ENCODE data around the gene ICOS. TPM values are rescaled to one million over a fixed set of nuclear protein-coding genes. Genes with fewer than 3 reads are reported as not detected.

The ICOS gene
- total RNA-seq, 1 experiment from 2014 or later, result 0.18 TPM

GRCh38 chr2:203997481-203997880 is 60.9 kb downstream of the ICOS start:
- DNase-seq (ENCODE audit: low read depth, low spot score), result no peak
- CTCF ChIA-PET, result no interaction called here
- Histone ChIP-seq H3K4me1 (ENCODE audit: control insufficient read depth, insufficient read depth, low read length) (no peaks in the 10 kb centered on the region), H3K27me3 (ENCODE audit: control insufficient read depth, insufficient read depth, low read length) (peaks cover 3% of the 10 kb centered on the region; the same call in 1 of the 2 replicates), H3K36me3 (ENCODE audit: control insufficient read depth, insufficient read depth, low read length) (no peaks in the 10 kb centered on the region), H3K27ac (ENCODE audit: low read length) (no peak overlapping the region), H3K9me3 (ENCODE audit: control insufficient read depth, insufficient read depth, low read depth, low read length) (no peaks in the 10 kb centered on the region), H3K4me3 (ENCODE audit: low read depth in 2 of 2, low read length in 2 of 2) (no peak overlapping the region)
- ATAC-seq, result no peak
- POLR2A ChIA-PET, result no interaction called here
- intact Hi-C loops (cut with micrococcal nuclease; ENCODE audit: unreplicated experiment), result no loop called here
- in situ Hi-C loops (cut with HindIII; ENCODE audit: low pct_unique_long_range_greater_than_20kb, low sequenced_read_pairs), result no loop called here
- BruUV-seq (replicated peaks), result no TSS peak
- no peak for TF ChIP-seq POLR2AphosphoS5 (IDR thresholded peaks at IDR 0.05; ENCODE audit: low read depth, low read length)
- no peak for TF ChIP-seq TCF7L2 (IDR thresholded peaks at IDR 0.05; ENCODE audit: low read depth, low read length)
- no peak for TF ChIP-seq SIN3A (IDR thresholded peaks at IDR 0.05; ENCODE audit: borderline replicate concordance, insufficient read depth, low read depth, low read length)
- no peak for TF ChIP-seq CTCF (IDR thresholded peaks at IDR 0.05)
- TF ChIP-seq REST (IDR thresholded peaks at IDR 0.05; ENCODE audit: insufficient read depth in 1 of 2, low read depth in 2 of 2, low read length in 1 of 2), result no peak

GRCh38 chr2:203997980-203998809 is 61.6 kb downstream of the ICOS start:
- ChIA-PET CTCF (no interaction called here), POLR2A (no interaction called here)
- Histone ChIP-seq H3K4me3 (ENCODE audit: low read depth in 2 of 2, low read length in 2 of 2) (no peak overlapping the region), H3K27me3 (ENCODE audit: control insufficient read depth, insufficient read depth, low read length) (peaks cover 3% of the 10 kb centered on the region; the same call in 1 of the 2 replicates), H3K36me3 (ENCODE audit: control insufficient read depth, insufficient read depth, low read length) (no peaks in the 10 kb centered on the region), H3K27ac (ENCODE audit: low read length) (no peak overlapping the region), H3K9me3 (ENCODE audit: control insufficient read depth, insufficient read depth, low read depth, low read length) (no peaks in the 10 kb centered on the region), H3K4me1 (ENCODE audit: control insufficient read depth, insufficient read depth, low read length) (no peaks in the 10 kb centered on the region)
- DNase-seq (ENCODE audit: low read depth, low spot score) (no peak), ATAC-seq (no peak)
- no peak for TF ChIP-seq CTCF (IDR thresholded peaks at IDR 0.05)
- TF ChIP-seq TCF7L2 (IDR thresholded peaks at IDR 0.05; ENCODE audit: low read depth, low read length), result no peak
- no peak for TF ChIP-seq SIN3A (IDR thresholded peaks at IDR 0.05; ENCODE audit: borderline replicate concordance, insufficient read depth, low read depth, low read length)
- TF ChIP-seq REST (IDR thresholded peaks at IDR 0.05; ENCODE audit: insufficient read depth in 1 of 2, low read depth in 2 of 2, low read length in 1 of 2), result no peak
- no peak for TF ChIP-seq POLR2AphosphoS5 (IDR thresholded peaks at IDR 0.05; ENCODE audit: low read depth, low read length)
- no TSS peak for BruUV-seq (replicated peaks)
- intact Hi-C loops (cut with micrococcal nuclease; ENCODE audit: unreplicated experiment), result no loop called here
- in situ Hi-C loops (cut with HindIII; ENCODE audit: low pct_unique_long_range_greater_than_20kb, low sequenced_read_pairs), result no loop called here
